Measurements from ENCODE around the gene JAK2. TPM values are rescaled to one million over a fixed set of nuclear protein-coding genes. Genes with fewer than 3 reads are reported as not detected.

JAK2 gene
- total RNA-seq, 1 experiment from 2014 or later: 10.5 TPM

DNA sequence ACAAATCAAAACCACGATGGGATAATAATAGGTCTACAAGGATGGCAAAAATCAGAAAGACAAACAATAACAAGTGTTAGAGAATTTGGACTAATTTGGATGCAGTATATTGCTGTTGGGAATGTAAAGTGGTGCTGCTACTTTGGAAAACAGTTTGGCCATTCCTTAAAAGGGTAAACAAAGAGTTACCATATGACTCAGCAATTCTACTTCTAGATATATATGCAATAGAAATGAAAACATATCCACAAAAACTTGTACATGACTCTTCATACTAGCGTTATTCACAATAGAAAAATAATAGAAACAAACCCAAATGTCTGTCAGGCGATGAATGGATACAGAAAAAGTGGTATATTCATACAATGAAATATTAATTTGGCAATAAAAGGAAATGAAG, 58.3 kb downstream of the JAK2 start:
- TF ChIP-seq, protein P1, sequence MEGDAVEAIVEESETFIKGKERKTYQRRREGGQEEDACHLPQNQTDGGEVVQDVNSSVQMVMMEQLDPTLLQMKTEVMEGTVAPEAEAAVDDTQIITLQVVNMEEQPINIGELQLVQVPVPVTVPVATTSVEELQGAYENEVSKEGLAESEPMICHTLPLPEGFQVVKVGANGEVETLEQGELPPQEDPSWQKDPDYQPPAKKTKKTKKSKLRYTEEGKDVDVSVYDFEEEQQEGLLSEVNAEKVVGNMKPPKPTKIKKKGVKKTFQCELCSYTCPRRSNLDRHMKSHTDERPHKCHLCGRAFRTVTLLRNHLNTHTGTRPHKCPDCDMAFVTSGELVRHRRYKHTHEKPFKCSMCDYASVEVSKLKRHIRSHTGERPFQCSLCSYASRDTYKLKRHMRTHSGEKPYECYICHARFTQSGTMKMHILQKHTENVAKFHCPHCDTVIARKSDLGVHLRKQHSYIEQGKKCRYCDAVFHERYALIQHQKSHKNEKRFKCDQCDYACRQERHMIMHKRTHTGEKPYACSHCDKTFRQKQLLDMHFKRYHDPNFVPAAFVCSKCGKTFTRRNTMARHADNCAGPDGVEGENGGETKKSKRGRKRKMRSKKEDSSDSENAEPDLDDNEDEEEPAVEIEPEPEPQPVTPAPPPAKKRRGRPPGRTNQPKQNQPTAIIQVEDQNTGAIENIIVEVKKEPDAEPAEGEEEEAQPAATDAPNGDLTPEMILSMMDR (conservative IDR thresholded peaks at IDR 0.05; ENCODE audit: low read depth, low read length): no peak
- TF ChIP-seq EZH2 (IDR thresholded peaks at IDR 0.05; ENCODE audit: borderline replicate concordance, low read depth, low read length, poor library complexity, severe bottlenecking): no peak
- H3K27ac ChIP-seq (ENCODE audit: low read depth, low read length, poor library complexity, severe bottlenecking): no peak overlapping the region
- BruUV-seq (replicated peaks): no TSS peak
- ChIA-PET CTCF (no interaction called here), POLR2A (ENCODE audit: low non-redundant PET) (no interaction called here)
- H3K4me1 ChIP-seq (ENCODE audit: insufficient read depth, low read length, poor library complexity, severe bottlenecking): no peaks in the 10 kb centered on the region
- no peaks in the 10 kb centered on the region for H3K27me3 ChIP-seq (replicated peaks; ENCODE audit: insufficient read depth, low read depth, low read length, poor library complexity)
- DNase-seq (ENCODE audit: low spot score): no peak
- H3K4me3 ChIP-seq (ENCODE audit: low read depth, low read length, poor library complexity, severe bottlenecking): no peak overlapping the region
- H3K36me3 ChIP-seq (ENCODE audit: insufficient read depth, low read length, poor library complexity, severe bottlenecking): no peaks in the 10 kb centered on the region
- intact Hi-C loops (cut with micrococcal nuclease; ENCODE audit: unreplicated experiment): no loop called here
- no peaks in the 10 kb centered on the region for H3K9me3 ChIP-seq (ENCODE audit: low read depth, low read length, poor library complexity, severe bottlenecking)

DNA sequence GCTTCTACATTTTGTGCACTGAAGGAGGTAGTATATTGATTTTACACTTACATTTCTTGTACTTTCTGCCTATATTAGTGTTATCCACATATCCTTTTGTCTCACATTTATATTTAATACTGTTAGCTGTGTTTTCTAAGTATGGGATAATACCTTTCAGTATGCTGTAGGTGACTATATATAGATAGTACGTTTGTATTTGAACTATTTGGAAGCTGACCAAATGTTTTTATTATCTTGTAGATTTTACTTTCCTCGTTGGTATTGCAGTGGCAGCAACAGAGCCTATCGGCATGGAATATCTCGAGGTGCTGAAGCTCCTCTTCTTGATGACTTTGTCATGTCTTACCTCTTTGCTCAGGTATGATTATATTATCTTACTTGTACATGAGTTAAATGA, 59.1 kb downstream of the JAK2 start:
- no peaks in the 10 kb centered on the region for H3K27me3 ChIP-seq (replicated peaks; ENCODE audit: insufficient read depth, low read depth, low read length, poor library complexity)
- H3K4me3 ChIP-seq (ENCODE audit: low read depth, low read length, poor library complexity, severe bottlenecking): no peak overlapping the region
- ChIA-PET POLR2A (ENCODE audit: low non-redundant PET) (no interaction called here), CTCF (no interaction called here)
- no peaks in the 10 kb centered on the region for H3K36me3 ChIP-seq (ENCODE audit: insufficient read depth, low read length, poor library complexity, severe bottlenecking)
- H3K27ac ChIP-seq (ENCODE audit: low read depth, low read length, poor library complexity, severe bottlenecking): no peak overlapping the region
- TF ChIP-seq EZH2 (IDR thresholded peaks at IDR 0.05; ENCODE audit: borderline replicate concordance, low read depth, low read length, poor library complexity, severe bottlenecking): no peak
- TF ChIP-seq, protein P1 (conservative IDR thresholded peaks at IDR 0.05; ENCODE audit: low read depth, low read length): no peak
- no peaks in the 10 kb centered on the region for H3K9me3 ChIP-seq (ENCODE audit: low read depth, low read length, poor library complexity, severe bottlenecking)
- no peaks in the 10 kb centered on the region for H3K4me1 ChIP-seq (ENCODE audit: insufficient read depth, low read length, poor library complexity, severe bottlenecking)
- intact Hi-C loops (cut with micrococcal nuclease; ENCODE audit: unreplicated experiment): no loop called here
- no TSS peak for BruUV-seq (replicated peaks)
- DNase-seq (ENCODE audit: low spot score): no peak

DNA sequence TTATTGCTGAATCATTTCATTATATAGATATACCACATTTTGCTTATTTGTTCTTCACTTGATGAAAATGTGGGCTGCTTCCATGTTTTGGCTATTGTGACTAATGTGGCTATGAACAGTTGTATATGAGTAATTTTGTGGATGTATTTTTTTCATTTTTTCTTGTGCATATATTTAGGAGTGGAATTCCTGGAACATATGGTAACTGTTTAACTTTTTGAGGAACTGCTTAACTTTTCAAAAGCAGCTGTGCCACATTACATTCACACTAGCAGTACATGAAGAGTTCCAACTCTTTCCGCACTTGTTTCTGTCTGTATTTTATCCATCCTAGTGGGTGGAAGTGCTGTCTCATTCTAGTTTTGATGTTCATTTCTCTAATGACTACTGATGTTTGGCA, 67.8 kb downstream of the JAK2 start:
- intact Hi-C loops (cut with micrococcal nuclease; ENCODE audit: unreplicated experiment): no loop called here
- H3K36me3 ChIP-seq (ENCODE audit: insufficient read depth, low read length, poor library complexity, severe bottlenecking): no peaks in the 10 kb centered on the region
- no peak for DNase-seq (ENCODE audit: low spot score)
- BruUV-seq (replicated peaks): no TSS peak
- POLR2A ChIA-PET (ENCODE audit: low non-redundant PET): no interaction called here
- H3K27me3 ChIP-seq (replicated peaks; ENCODE audit: insufficient read depth, low read depth, low read length, poor library complexity): no peaks in the 10 kb centered on the region
- no peaks in the 10 kb centered on the region for H3K9me3 ChIP-seq (ENCODE audit: low read depth, low read length, poor library complexity, severe bottlenecking)
- H3K27ac ChIP-seq (ENCODE audit: low read depth, low read length, poor library complexity, severe bottlenecking): no peak overlapping the region
- CTCF ChIA-PET: no interaction called here
- H3K4me3 ChIP-seq (ENCODE audit: low read depth, low read length, poor library complexity, severe bottlenecking): no peak overlapping the region
- no peaks in the 10 kb centered on the region for H3K4me1 ChIP-seq (ENCODE audit: insufficient read depth, low read length, poor library complexity, severe bottlenecking)
- TF ChIP-seq, protein P1 (conservative IDR thresholded peaks at IDR 0.05; ENCODE audit: low read depth, low read length): no peak
- no peak for TF ChIP-seq EZH2 (IDR thresholded peaks at IDR 0.05; ENCODE audit: borderline replicate concordance, low read depth, low read length, poor library complexity, severe bottlenecking)

Data from A673 (cell line).